Measurements from ENCODE around the gene MGAT5.

MGAT5 gene

GRCh38 chr2:134238371-134238770, 15.5 kb upstream of the MGAT5 start:
- H3K27me3 ChIP-seq (ENCODE audit: low read depth, low read length) = peaks cover 46% of the 10 kb centered on the region
- H2AFZ ChIP-seq (ENCODE audit: low read depth, low read length) = no peak overlapping the region
- no peak overlapping the region for H3K9ac ChIP-seq (ENCODE audit: low read length)
- H3K36me3 ChIP-seq (replicated peaks; ENCODE audit: low read depth, low read length) = no peaks in the 10 kb centered on the region
- peaks cover 15% of the 10 kb centered on the region for H3K4me1 ChIP-seq (ENCODE audit: low read length)
- H3K4me2 ChIP-seq (ENCODE audit: low read length) = no peak overlapping the region
- TF ChIP-seq CTCF (IDR thresholded peaks at IDR 0.05; ENCODE audit: low read depth, low read length) = no peak
- no peak for TF ChIP-seq EZH2phosphoT487 (IDR thresholded peaks at IDR 0.05; ENCODE audit: low read depth)
- H3K9me3 ChIP-seq (ENCODE audit: insufficient read depth, low read length) = no peaks in the 10 kb centered on the region
- peaks cover 58% of the 10 kb centered on the region for H4K20me1 ChIP-seq (ENCODE audit: insufficient read depth, low read length)
- no peak overlapping the region for H3K4me3 ChIP-seq (ENCODE audit: low read length)
- H3K27ac ChIP-seq (ENCODE audit: low read length) = no peak overlapping the region
- H3K79me2 ChIP-seq (ENCODE audit: low read length) = no peaks in the 10 kb centered on the region

GRCh38 chr2:134240061-134240460, 13.8 kb upstream of the MGAT5 start:
- H3K9me3 ChIP-seq (ENCODE audit: insufficient read depth, low read length) = no peaks in the 10 kb centered on the region
- no peaks in the 10 kb centered on the region for H3K79me2 ChIP-seq (ENCODE audit: low read length)
- no peak overlapping the region for H3K4me3 ChIP-seq (ENCODE audit: low read length)
- TF ChIP-seq CTCF (IDR thresholded peaks at IDR 0.05; ENCODE audit: low read depth, low read length) (no peak), EZH2phosphoT487 (IDR thresholded peaks at IDR 0.05; ENCODE audit: low read depth) (no peak)
- H3K4me2 ChIP-seq (ENCODE audit: low read length) = no peak overlapping the region
- peaks cover 9% of the 10 kb centered on the region for H3K4me1 ChIP-seq (ENCODE audit: low read length)
- H3K36me3 ChIP-seq (replicated peaks; ENCODE audit: low read depth, low read length) = no peaks in the 10 kb centered on the region
- H2AFZ ChIP-seq (ENCODE audit: low read depth, low read length) = no peak overlapping the region
- peaks cover 51% of the 10 kb centered on the region for H3K27me3 ChIP-seq (ENCODE audit: low read depth, low read length)
- H3K9ac ChIP-seq (ENCODE audit: low read length) = no peak overlapping the region
- peaks cover 53% of the 10 kb centered on the region for H4K20me1 ChIP-seq (ENCODE audit: insufficient read depth, low read length)
- no peak overlapping the region for H3K27ac ChIP-seq (ENCODE audit: low read length)

- H3K4me3 ChIP-seq (ENCODE audit: low read length) = no peak overlapping the region
- no peaks in the 10 kb centered on the region for H3K9me3 ChIP-seq (ENCODE audit: insufficient read depth, low read length)
- H3K9ac ChIP-seq (ENCODE audit: low read length) = no peak overlapping the region
- H3K27ac ChIP-seq (ENCODE audit: low read length) = no peak overlapping the region
- no peak overlapping the region for H3K4me2 ChIP-seq (ENCODE audit: low read length)
- peaks cover 28% of the 10 kb centered on the region for H3K4me1 ChIP-seq (ENCODE audit: low read length)
- peaks cover 56% of the 10 kb centered on the region for H4K20me1 ChIP-seq (ENCODE audit: insufficient read depth, low read length)
- H2AFZ ChIP-seq (ENCODE audit: low read depth, low read length) = no peak overlapping the region
- H3K36me3 ChIP-seq (replicated peaks; ENCODE audit: low read depth, low read length) = no peaks in the 10 kb centered on the region
- H3K79me2 ChIP-seq (ENCODE audit: low read length) = no peaks in the 10 kb centered on the region
- peaks cover 55% of the 10 kb centered on the region for H3K27me3 ChIP-seq (ENCODE audit: low read depth, low read length)
- TF ChIP-seq CTCF (IDR thresholded peaks at IDR 0.05; ENCODE audit: low read depth, low read length) (no peak), EZH2phosphoT487 (IDR thresholded peaks at IDR 0.05; ENCODE audit: low read depth) (no peak)
Observed at GRCh38 chr2:134241911-134242310, 12.0 kb upstream of the MGAT5 start.

GRCh38 chr2:134243244-134243643, 10.6 kb upstream of the MGAT5 start:
- no peak overlapping the region for H3K27ac ChIP-seq (ENCODE audit: low read length)
- H3K4me3 ChIP-seq (ENCODE audit: low read length) = no peak overlapping the region
- no peaks in the 10 kb centered on the region for H3K79me2 ChIP-seq (ENCODE audit: low read length)
- peaks cover 58% of the 10 kb centered on the region for H3K27me3 ChIP-seq (ENCODE audit: low read depth, low read length)
- H2AFZ ChIP-seq (ENCODE audit: low read depth, low read length) = no peak overlapping the region
- no peaks in the 10 kb centered on the region for H3K9me3 ChIP-seq (ENCODE audit: insufficient read depth, low read length)
- TF ChIP-seq CTCF (IDR thresholded peaks at IDR 0.05; ENCODE audit: low read depth, low read length) = no peak
- TF ChIP-seq EZH2phosphoT487 (IDR thresholded peaks at IDR 0.05; ENCODE audit: low read depth) = no peak
- H4K20me1 ChIP-seq (ENCODE audit: insufficient read depth, low read length) = peaks cover 63% of the 10 kb centered on the region
- H3K9ac ChIP-seq (ENCODE audit: low read length) = no peak overlapping the region
- H3K4me2 ChIP-seq (ENCODE audit: low read length) = no peak overlapping the region
- H3K36me3 ChIP-seq (replicated peaks; ENCODE audit: low read depth, low read length) = no peaks in the 10 kb centered on the region
- peaks cover 41% of the 10 kb centered on the region for H3K4me1 ChIP-seq (ENCODE audit: low read length)

Measured in OCI-LY3 (cell line).